Measurements from ENCODE around the gene HOMER2.
"Not testable (repeated sequence)": the region's sequence is repeated elsewhere in the genome, so short reads cannot be mapped to it uniquely, and the experiment has no call there.

The HOMER2 gene

GRCh38 chr15:82963471-82964341, 11.2 kb upstream of the HOMER2 start:
- DNase-seq, result no peak

DNA sequence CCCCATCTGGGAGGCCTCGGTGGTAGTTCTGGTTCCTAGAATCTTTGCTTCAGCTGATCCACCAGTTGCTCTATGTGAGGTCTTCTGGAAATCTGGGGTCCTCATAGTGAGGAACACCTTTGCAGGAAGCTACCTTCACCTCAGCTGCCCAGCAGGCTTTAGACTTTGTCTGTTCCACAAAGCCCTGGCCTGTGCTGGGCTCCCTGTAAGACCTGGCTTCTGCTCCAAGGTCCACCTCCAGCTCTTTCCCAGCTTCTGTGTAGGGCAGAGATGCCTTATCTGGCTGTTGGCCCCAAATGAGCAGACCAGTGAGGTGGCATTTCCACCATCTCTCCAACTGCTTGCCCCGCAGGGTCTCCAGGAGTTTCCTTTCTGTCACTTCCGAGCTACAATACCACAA, 8.2 kb upstream of the HOMER2 start:
- DNase-seq, result no peak

GRCh38 chr15:82959423-82959822, 6.9 kb upstream of the HOMER2 start:
- no peak for DNase-seq

- no peak for DNase-seq
These were observed 6.1 kb upstream of the HOMER2 start for GRCh38 chr15:82958638-82959037.

DNA sequence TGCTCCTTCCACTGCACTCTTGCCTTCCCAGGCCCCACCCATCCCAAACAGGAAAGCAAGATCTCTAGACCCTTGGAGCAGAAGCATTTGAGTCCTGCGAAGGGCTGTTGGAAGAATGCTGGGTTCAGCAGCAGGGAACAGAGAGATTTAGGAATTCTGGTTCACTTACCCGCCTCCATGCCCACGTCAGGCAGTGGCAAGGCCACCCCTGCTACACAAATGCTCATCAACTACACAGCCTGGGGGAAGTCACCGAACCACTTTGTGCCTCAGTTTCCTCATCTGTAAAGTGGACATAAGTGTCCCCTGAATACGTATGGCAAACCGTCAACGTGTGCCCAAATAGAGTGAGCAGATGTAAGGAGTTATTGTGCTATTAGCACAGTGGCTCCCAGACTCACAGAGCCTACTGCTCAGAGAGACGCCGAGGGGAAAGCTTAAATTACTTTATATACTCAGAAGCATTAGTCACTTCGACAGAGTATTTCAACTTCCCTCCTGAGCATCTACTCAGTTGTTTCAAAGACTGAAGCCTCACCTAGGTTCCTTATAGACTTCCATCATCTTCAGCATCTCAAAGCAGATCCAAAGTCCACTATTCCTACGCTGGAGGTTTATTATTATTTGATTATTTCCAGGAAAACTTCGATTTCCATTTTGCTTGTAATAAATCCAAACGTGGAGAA, 905 bp downstream of the HOMER2 start:
- DNase-seq, result peak; percentile 34 to 53 (median 48)

DNA sequence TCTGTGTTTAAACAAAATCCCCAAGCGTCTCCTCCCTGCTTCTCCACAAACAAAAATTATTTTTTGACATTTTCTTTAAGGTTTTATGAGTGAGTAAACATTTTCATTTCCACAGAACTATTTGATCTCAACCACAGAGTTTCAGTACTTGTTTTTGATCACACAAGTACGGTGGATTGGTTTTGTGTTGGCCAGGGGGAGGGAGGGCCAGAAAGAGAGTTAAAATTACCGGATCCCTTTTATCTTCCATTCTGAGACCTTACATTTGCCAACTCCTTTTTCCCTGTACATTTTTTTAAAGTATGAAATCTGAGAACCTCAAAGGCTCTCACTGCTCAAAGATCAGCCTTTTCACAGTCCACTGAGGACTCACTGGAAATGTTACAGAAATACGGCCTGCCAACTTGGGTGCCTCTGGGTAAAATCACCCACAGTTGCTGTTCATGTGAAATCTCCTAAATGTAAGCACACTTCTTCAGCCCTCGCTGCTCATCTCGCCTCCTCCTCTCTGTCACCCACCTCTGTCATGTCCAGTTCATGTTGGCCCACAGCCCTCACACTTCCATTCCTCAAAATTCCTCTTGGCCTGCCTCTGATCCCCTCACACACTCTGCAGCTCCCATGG, 1.7 kb downstream of the HOMER2 start:
- no peak for DNase-seq

- DNase-seq, result no peak
These were observed 2.2 kb downstream of the HOMER2 start for GRCh38 chr15:82950295-82950694.

DNA sequence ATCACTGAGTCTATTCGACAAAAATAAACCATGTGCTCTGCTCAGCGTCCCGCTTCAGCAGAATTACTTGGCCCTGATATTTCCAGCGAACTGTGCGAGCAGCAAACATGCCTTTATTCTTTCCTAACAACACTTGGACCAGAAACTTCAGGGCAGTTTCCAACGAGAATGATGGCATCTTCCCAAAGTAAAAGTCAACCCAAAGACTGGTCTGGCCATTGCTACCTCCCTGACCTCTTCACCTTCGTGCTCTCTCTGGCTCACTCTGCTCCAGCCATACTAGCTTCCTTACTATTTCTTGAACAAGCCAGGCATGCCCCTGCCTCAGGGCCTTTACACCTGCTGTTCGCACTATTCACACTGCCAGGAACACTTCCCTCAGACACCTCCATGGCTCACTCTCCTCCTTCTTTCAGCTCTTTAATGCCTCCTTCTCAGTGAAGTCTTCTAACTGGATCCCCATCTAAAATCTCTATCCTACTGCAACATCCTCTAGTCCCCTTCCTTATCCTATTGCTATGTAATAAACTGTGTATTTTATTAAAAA, 6.3 kb downstream of the HOMER2 start:
- no peak for DNase-seq

DNA sequence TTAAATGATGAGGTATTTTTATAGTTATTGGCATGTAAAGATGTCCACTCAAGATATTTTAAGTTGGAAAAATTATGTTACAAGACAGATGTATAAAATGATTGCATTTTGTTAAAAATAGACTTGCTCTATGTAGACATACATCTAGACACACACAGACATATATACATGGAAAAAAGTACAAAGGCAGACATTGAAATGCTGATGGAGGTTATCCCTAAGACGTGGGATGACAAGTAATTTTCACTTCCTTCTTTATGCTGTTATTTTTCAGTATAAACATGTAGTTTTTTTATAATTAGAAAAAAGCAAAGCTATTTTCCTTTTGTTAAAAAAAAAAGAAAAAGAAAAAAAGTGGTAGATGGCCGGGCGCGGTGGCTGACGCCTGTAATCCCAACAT, 7.2 kb downstream of the HOMER2 start:
- no peak for DNase-seq

DNA sequence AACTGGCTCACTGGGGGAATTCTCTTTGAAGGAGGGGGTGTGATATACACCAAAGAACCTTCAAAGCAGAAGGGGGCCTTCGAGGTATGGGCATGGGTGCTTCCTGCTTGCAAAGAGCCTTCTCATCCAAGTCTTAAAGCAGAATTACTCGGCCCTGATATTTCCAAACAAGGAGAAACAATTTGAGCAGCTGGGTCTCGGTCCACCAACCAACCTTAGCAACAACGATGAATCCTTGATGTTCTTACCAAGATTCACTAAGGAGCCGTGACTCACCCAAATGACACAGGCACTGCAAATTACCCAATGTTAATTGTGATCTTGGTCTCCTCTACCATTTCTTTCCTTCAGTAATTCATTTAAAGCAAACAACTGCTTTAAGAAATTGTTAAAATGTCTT, 7.7 kb downstream of the HOMER2 start:
- peak; percentile 44 to 72 (median 62) for DNase-seq

- no peak for DNase-seq
These were observed 8.5 kb downstream of the HOMER2 start for GRCh38 chr15:82944056-82944455.

GRCh38 chr15:82943176-82943575, 9.3 kb downstream of the HOMER2 start:
- no peak for DNase-seq

- DNase-seq, result no peak
These were observed 9.8 kb downstream of the HOMER2 start for GRCh38 chr15:82942691-82943090.

- DNase-seq, result not testable (repeated sequence)
These were observed 12.8 kb downstream of the HOMER2 start for GRCh38 chr15:82939678-82940077.

- DNase-seq, result no peak
These were observed 14.8 kb downstream of the HOMER2 start for GRCh38 chr15:82937712-82938058.

DNA sequence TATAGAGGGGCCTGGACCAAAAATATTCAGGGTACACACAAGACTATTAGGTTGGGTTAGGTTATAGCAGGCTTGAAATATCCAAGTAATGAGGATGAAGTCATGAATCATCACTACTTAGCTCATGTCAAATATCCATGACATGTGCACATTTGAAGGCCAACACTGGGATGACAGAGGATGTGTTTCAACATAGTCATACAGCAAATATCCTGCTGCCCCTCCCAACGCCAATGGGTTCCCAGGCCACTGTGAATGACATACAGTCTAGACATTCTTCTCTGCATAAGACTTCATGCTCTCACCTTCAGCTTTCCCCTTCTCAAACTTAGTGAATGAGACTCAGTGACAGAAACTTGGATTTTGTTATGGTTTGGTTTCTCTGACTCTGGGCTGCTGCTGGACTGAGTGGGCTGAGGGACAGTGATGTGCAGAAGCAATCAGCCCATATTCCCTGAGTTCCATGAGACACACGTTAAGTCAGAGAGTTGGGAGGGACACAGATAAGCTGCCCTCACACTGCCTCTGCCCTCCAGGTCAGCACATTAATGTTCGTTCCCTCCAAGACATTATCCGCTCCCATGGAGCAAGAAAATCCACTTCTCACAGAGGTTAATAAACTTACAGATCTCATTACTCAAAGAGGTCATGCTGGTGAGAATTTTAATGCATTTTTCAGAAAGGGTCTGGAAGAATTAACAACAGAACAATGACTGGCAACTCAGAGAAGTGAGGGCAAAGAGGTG, 15.4 kb downstream of the HOMER2 start:
- DNase-seq, result peak; percentile 22 to 59 (median 39)

- no peak for DNase-seq
These were observed 17.1 kb downstream of the HOMER2 start for GRCh38 chr15:82935382-82935781.

DNA sequence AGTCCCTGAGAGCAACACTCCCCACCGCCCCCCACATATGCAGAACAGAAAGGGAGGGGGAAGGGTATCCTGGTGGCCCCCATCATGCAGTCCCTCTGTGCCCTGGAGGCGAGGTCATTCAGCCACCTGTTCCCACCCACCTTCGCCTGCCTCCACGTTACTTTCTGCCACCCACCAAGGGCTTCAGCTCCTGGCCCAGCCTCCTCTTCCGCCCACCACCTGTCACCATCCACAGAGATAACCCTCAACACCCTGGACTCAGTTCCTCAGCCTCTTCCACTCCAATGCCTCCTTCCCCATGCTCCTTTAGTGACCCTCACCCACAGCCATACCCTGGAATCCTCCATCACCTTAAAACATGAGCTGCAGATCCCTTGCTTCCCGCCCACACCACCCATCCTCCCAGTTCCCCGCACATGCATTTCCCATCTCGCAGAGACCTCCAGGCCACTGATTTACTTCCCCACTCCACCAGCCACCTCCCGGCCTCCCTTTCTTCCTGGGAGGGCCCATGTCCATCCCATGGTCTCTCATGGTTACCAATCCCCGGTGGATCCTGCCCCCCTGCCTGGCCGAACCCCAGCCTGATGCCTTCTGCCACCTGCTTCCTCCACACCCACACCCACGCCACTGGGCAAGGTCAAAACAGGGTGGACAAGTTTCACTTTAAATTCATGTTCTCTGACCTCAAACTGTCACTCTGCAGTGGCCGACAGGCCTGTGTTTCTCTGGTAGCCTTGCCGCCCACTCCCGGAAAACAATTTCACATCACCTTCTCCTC, 18.2 kb downstream of the HOMER2 start:
- no peak for DNase-seq

DNA sequence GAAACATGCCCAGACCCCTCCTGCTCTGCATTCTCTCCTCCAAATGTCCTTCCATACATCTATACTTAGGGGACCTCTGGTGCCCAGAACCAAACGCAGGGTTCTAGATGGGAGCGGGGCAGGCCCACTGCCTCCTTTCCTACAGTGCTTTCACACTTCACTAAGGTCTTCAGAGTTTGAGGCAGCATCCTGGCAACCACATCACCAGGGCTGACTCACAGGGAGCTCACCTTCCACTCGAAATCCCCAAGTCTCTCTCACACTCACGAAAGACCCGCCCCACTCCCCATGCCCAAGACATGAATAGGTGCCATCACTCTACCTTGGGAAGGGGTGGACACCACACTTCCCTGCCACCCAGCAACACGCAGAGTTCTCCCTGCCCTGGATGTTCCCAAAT, 18.9 kb downstream of the HOMER2 start:
- DNase-seq, result no peak

- DNase-seq, result no peak
These were observed 21.3 kb downstream of the HOMER2 start for GRCh38 chr15:82931221-82931620.

GRCh38 chr15:82930461-82930860, 22.1 kb downstream of the HOMER2 start:
- DNase-seq, result no peak

- DNase-seq, result no peak
These were observed 23.8 kb downstream of the HOMER2 start for GRCh38 chr15:82928711-82929110.
